Astrocyte (in vitro differentiated cells and primary cell): ENCODE measurements around the gene PGM2L1. TPM values are rescaled to one million over a fixed set of nuclear protein-coding genes. Genes with fewer than 3 reads are reported as not detected.

Experiments used
- DNase-seq: peaks from one replicate; pipeline ENCODE4 v3.0.0-alpha.2; 2010; ENCODE audit warnings: low read depth
- FAIRE-seq: peaks from 2 replicates; lab custom pipeline; 2011; peaks lifted over from hg19 to GRCh38; lab: Jason Lieb, UNC
- H2AFZ ChIP-seq: 2 replicates; pipeline ENCODE4 v1.6.0; 2012; ENCODE audit warnings: low read depth, low read length, inconsistent platforms
- H3K27ac ChIP-seq: 2 replicates; pipeline ENCODE4 v1.5.1; 2011; ENCODE audit warnings: low read depth, low read length, inconsistent platforms
- H3K27me3 ChIP-seq: 2 replicates; pipeline ENCODE4 v1.6.0; 2011; ENCODE audit warnings: low read length, inconsistent platforms; ENCODE audit not compliant: insufficient read depth
- H3K36me3 ChIP-seq: 2 replicates; pipeline ENCODE4 v1.5.1; 2011; ENCODE audit warnings: low read length, inconsistent platforms; ENCODE audit not compliant: insufficient read depth
- H3K4me1 ChIP-seq: 2 replicates; pipeline ENCODE4 v1.5.1; 2011; ENCODE audit warnings: low read length, inconsistent platforms; ENCODE audit not compliant: insufficient read depth
- H3K4me2 ChIP-seq: 2 replicates; pipeline ENCODE4 v1.6.0; 2012; ENCODE audit warnings: low read length, inconsistent platforms
- H3K4me3 ChIP-seq: 2 replicates; pipeline ENCODE4 v1.5.1; 2011; ENCODE audit warnings: low read depth, mild to moderate bottlenecking, low read length, inconsistent platforms; ENCODE audit not compliant: insufficient read depth
- H3K79me2 ChIP-seq: 2 replicates; pipeline ENCODE4 v1.6.0; 2012; ENCODE audit warnings: mild to moderate bottlenecking, low read length, inconsistent platforms; ENCODE audit not compliant: insufficient read depth
- H3K9ac ChIP-seq: 2 replicates; pipeline ENCODE4 v1.6.0; 2012; ENCODE audit warnings: mild to moderate bottlenecking, low read length, inconsistent platforms
- H3K9me3 ChIP-seq: 2 replicates; pipeline ENCODE4 v1.5.1; 2012; ENCODE audit warnings: low read depth, mild to moderate bottlenecking, low read length, inconsistent platforms; ENCODE audit not compliant: insufficient read depth
- H4K20me1 ChIP-seq: 2 replicates; pipeline ENCODE4 v1.6.0; 2012; ENCODE audit warnings: low read length, inconsistent platforms; ENCODE audit not compliant: insufficient read depth
- H3K27ac Mint-ChIP-seq: one replicate; pipeline ENCODE4 v1.8.0; 2021; ENCODE audit warnings: mild to moderate bottlenecking, mixed read lengths; ENCODE audit not compliant: unreplicated experiment
- H3K27me3 Mint-ChIP-seq: one replicate; pipeline ENCODE4 v1.8.0; 2021; ENCODE audit warnings: low read depth, mixed read lengths; ENCODE audit not compliant: unreplicated experiment
- H3K36me3 Mint-ChIP-seq: one replicate; pipeline ENCODE4 v1.8.0; 2021; ENCODE audit warnings: low read depth, mixed read lengths; ENCODE audit not compliant: unreplicated experiment
- H3K4me1 Mint-ChIP-seq: one replicate; pipeline ENCODE4 v1.8.0; 2021; ENCODE audit warnings: low read depth, mixed read lengths; ENCODE audit not compliant: unreplicated experiment
- H3K4me3 Mint-ChIP-seq: one replicate; pipeline ENCODE4 v1.8.0; 2021; ENCODE audit warnings: mild to moderate bottlenecking, moderate library complexity, mixed read lengths; ENCODE audit not compliant: unreplicated experiment
- H3K9me3 Mint-ChIP-seq: one replicate; pipeline ENCODE4 v1.8.0; 2021; ENCODE audit warnings: mild to moderate bottlenecking, mixed read lengths; ENCODE audit not compliant: unreplicated experiment
- EZH2 ChIP-seq: IDR thresholded peaks from 2 replicates; pipeline ENCODE4 v1.6.1; 2012; ENCODE audit warnings: mild to moderate bottlenecking, low read length, inconsistent platforms; ENCODE audit not compliant: insufficient read depth
- total RNA-seq: library from RNA; stranded (reverse); gene quantifications from 2 replicates; pipeline ENCODE4 v1.2.1, GENCODE V29; 2021
- TF ChIP-seq, protein P1 (sequence below): IDR thresholded peaks from 2 replicates; pipeline ENCODE4 v1.5.1; 2011; ENCODE audit warnings: low read depth, mild to moderate bottlenecking, inconsistent platforms, low read length, moderate library complexity; ENCODE audit not compliant: insufficient read depth

PGM2L1 gene
- total RNA-seq, 1 donor from 2014 or later: 43.6 TPM

DNA sequence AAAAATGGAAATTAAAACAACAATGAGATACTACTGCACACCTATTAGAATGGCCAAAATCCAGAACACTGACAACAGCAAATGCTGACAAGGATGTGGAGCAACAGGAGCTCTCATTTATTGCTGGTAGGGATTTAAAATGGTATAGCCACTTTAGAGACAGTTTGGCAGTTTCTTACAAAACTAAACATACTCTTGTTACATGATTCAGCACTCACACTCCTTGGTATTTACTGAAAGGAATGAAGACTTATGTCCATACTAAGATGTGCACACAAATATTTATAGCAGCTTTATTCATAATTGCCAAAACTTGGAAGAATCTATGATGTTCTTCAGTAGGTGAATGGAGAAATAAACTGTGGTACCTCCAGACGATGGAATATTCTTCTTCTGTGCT is 40.8 kb downstream of the PGM2L1 start:
- Mint-ChIP-seq H3K36me3 (peaks cover 41% of the 10 kb centered on the region), H3K4me3 (no peak overlapping the region), H3K4me1 (no peaks in the 10 kb centered on the region), H3K27ac (no peak overlapping the region), H3K27me3 (no peaks in the 10 kb centered on the region), H3K9me3 (no peaks in the 10 kb centered on the region)
- Histone ChIP-seq H2AFZ (no peak overlapping the region), H3K27ac (no peak overlapping the region), H4K20me1 (no peaks in the 10 kb centered on the region), H3K4me2 (no peak overlapping the region), H3K9ac (no peak overlapping the region), H3K36me3 (peaks cover 3% of the 10 kb centered on the region), H3K9me3 (peaks cover 2% of the 10 kb centered on the region), H3K4me3 (no peak overlapping the region), H3K79me2 (no peaks in the 10 kb centered on the region), H3K4me1 (no peaks in the 10 kb centered on the region), H3K27me3 (no peaks in the 10 kb centered on the region)
- DNase-seq (no peak), FAIRE-seq (no peak)
- no peak for TF ChIP-seq EZH2

GRCh38 chr11:74355626-74356025 is 42.6 kb downstream of the PGM2L1 start:
- H3K9ac ChIP-seq: no peak overlapping the region
- H3K27ac Mint-ChIP-seq: no peak overlapping the region
- no peak for FAIRE-seq
- no peak overlapping the region for H3K4me3 ChIP-seq
- DNase-seq: no peak
- H3K4me1 ChIP-seq: no peaks in the 10 kb centered on the region
- no peaks in the 10 kb centered on the region for H3K9me3 Mint-ChIP-seq
- no peak overlapping the region for H3K27ac ChIP-seq
- TF ChIP-seq, protein P1, sequence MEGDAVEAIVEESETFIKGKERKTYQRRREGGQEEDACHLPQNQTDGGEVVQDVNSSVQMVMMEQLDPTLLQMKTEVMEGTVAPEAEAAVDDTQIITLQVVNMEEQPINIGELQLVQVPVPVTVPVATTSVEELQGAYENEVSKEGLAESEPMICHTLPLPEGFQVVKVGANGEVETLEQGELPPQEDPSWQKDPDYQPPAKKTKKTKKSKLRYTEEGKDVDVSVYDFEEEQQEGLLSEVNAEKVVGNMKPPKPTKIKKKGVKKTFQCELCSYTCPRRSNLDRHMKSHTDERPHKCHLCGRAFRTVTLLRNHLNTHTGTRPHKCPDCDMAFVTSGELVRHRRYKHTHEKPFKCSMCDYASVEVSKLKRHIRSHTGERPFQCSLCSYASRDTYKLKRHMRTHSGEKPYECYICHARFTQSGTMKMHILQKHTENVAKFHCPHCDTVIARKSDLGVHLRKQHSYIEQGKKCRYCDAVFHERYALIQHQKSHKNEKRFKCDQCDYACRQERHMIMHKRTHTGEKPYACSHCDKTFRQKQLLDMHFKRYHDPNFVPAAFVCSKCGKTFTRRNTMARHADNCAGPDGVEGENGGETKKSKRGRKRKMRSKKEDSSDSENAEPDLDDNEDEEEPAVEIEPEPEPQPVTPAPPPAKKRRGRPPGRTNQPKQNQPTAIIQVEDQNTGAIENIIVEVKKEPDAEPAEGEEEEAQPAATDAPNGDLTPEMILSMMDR: no peak
- no peak for TF ChIP-seq EZH2
- H4K20me1 ChIP-seq: no peaks in the 10 kb centered on the region
- no peaks in the 10 kb centered on the region for H3K27me3 ChIP-seq
- H2AFZ ChIP-seq: no peak overlapping the region
- no peak overlapping the region for H3K4me2 ChIP-seq
- H3K36me3 ChIP-seq: peaks cover 7% of the 10 kb centered on the region
- no peaks in the 10 kb centered on the region for H3K4me1 Mint-ChIP-seq
- H3K79me2 ChIP-seq: no peaks in the 10 kb centered on the region
- H3K36me3 Mint-ChIP-seq: peaks cover 33% of the 10 kb centered on the region
- H3K27me3 Mint-ChIP-seq: no peaks in the 10 kb centered on the region
- peaks cover 2% of the 10 kb centered on the region for H3K9me3 ChIP-seq
- H3K4me3 Mint-ChIP-seq: no peak overlapping the region

GRCh38 chr11:74354036-74354435 is 44.2 kb downstream of the PGM2L1 start:
- no peaks in the 10 kb centered on the region for H3K4me1 ChIP-seq
- no peak overlapping the region for H2AFZ ChIP-seq
- H3K9ac ChIP-seq: no peak overlapping the region
- no peak overlapping the region for H3K4me2 ChIP-seq
- no peaks in the 10 kb centered on the region for H3K9me3 Mint-ChIP-seq
- DNase-seq: peak; percentile 10
- H3K4me3 ChIP-seq: no peak overlapping the region
- H3K36me3 Mint-ChIP-seq: peaks cover 29% of the 10 kb centered on the region
- H3K4me3 Mint-ChIP-seq: no peak overlapping the region
- H4K20me1 ChIP-seq: no peaks in the 10 kb centered on the region
- TF ChIP-seq EZH2: no peak
- TF ChIP-seq, protein P1: no peak
- no peaks in the 10 kb centered on the region for H3K9me3 ChIP-seq
- H3K27ac Mint-ChIP-seq: no peak overlapping the region
- peaks cover 4% of the 10 kb centered on the region for H3K36me3 ChIP-seq
- H3K4me1 Mint-ChIP-seq: no peaks in the 10 kb centered on the region
- H3K79me2 ChIP-seq: no peaks in the 10 kb centered on the region
- no peak for FAIRE-seq
- H3K27me3 ChIP-seq: no peaks in the 10 kb centered on the region
- H3K27me3 Mint-ChIP-seq: no peaks in the 10 kb centered on the region
- no peak overlapping the region for H3K27ac ChIP-seq
